D341Med (cell line): Measurements from ENCODE around the gene HERC6.
"Not testable (repeated sequence)": the region's sequence is repeated elsewhere in the genome, so short reads cannot be mapped to it uniquely, and the experiment has no call there.

Experiments
- DNase-seq: peaks from one replicate; pipeline ENCODE4 v3.0.0; 2012; ENCODE audit warnings: low spot score

Gene HERC6

DNA sequence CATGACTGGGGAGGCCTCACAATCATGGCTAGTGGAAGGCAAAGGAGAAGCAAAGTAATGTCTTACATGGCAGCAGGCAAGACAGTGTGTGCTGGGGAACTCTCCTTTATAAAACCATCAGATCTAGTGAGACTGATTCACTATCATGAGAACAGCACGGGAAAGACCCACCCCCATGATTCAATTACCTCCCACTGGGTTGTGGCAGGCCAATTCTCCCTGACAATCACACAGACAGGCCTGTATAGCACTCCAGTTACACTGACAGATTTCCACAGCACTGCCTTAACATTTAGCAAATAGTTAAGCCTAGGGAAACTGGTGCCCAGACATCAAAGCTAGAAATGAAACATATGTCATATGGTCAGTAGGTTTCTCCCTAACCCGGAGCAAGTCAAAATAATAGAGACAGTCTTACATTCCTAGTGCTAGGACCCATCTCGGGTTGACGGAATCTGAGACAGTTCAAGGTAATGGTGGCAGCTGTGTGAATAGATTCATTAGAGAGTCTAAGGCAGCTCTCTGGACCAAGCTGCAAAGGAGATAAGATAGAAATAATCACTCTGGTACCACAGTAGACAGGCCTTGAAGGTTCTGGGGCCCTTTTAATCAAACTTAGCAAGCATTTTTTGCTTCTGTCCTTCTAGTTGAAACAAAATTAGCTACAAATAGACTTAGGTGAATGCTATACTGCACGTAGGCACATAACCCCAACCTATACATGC is 68.9 kb downstream of the HERC6 start:
- no peak for DNase-seq

DNA sequence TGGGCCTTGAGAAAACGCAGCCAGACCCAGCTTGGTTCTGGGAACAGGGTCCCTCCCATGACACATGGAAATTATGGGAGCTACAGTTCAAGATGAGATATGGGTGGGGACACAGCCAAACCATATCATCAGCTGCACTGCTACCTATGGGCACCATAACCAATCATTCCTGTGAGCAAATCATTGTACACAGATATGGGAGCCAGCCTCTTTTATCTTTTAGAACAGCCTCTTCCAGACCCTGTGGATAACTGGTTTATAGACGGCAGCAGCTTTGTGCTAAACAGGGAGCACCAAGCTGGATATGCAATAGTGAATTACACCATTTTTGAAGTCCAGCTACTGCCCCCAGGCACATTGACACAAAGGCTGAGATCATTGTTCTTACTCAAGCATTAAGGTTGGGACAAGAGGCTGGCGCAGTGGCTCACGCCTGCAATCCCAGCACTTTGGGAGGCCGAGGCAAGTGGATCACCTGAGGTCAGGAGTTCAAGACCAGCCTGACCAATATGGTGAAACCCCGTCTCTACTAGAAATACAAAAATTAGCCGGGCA is 69.6 kb downstream of the HERC6 start:
- DNase-seq, result not testable (repeated sequence)

DNA sequence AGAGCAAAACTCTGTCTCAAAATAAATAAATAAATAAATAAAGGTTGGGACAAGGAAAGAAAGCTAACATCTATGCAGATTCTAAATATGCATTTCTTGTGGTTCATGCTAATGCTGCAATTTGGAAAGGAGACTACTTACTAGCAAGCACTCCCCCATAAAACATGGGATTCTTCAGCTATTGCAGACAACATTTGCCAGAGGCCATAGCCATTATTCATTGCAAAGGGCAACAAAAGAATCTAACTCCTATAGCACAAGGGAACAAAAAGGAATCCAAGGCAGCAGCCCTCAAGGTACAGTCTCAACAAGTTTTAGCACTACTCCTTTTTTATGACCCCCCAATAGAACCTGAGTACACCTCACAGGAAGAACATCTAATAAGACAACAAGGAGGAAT is 70.2 kb downstream of the HERC6 start:
- DNase-seq, result no peak

DNA sequence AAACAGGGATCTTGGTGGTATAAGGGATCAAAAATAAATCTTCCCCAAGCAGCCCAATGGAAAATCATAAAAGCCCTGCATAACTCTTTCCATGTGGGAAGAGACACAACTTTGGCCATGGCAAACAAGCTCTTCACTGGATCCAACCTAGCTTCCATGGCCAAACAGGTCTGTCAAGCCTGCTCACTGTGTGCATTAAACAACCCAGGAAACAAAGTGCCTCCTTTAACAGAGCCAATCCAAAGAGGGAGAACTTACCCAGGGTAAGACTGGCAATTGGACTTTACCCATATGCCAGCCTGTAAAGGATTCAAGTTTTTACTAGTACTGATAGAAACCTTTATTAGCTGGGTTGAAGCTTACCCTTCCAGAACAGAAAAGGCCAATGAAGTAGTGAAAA is 70.6 kb downstream of the HERC6 start:
- DNase-seq, result no peak

DNA sequence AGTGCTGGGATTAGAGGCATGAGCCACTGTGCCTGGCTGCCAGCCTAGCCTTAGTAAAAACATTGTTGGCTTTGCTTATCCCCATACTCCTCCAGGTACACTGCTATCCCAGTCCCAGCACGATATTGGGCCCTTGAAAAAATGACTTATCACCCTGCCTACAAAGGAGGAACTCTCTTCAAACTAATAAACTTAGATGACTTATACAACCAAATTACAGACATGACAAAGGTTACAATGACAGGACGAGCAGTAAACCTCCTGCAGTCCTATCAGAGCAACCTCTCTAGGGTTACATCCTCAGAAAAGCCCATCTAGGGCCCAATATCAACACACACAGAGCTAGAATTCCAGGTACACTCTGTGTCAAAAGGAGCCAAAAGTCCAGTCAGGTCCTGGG is 72.6 kb downstream of the HERC6 start:
- no peak for DNase-seq

DNA sequence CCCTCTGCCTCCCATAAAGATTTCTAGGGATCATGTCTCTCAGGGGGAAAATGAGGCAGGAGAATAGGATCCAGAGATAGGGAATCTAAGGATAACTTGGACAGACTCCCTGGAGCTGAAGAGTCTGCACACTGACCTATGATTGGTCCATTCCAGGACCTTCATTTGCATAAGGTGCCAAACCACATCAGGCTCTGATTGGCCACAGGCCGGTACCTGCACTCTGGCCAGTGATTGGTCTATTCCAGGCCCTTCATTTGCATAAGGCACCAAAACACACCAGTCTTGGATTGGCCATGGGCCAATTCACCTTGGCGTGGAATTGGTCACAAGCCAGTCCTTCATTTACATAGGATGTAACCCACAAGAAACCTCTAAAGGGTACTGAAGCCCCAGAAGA is 74.3 kb downstream of the HERC6 start:
- DNase-seq, result no peak

DNA sequence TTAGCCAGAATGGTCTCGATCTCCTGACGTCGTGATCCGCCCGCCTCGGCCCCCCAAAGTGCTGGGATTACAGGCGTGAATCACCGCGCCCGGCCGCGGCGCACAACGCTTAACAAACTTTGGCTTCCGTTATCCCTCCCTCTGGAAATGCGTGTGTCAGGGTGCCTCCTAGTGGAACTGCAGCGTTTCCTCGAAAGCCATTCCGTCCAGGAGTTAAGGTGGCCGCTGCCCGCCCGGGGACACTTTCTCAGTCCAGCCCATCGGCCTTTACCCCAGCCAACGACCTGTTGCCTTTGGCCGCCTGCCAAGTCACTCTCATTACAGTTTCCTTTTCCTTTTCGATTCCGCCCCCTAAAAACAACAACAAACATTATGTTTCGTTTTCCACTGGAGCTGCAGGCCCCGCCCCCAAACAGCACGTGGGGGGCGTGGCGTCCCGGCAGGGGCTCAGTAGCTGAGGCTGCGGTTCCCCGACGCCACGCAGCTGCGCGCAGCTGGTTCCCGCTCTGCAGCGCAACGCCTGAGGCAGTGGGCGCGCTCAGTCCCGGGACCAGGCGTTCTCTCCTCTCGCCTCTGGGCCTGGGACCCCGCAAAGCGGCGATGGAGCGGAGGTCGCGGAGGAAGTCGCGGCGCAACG is 78.1 kb downstream of the HERC6 start, which contains the start of gene HERC5:
Gene HERC5, plus strand, starts transcription at position 450 of the 637 bp plus-strand sequence. Its CDS starts 151 bp downstream, at position 601.
- DNase-seq, result peak; percentile 93

DNA sequence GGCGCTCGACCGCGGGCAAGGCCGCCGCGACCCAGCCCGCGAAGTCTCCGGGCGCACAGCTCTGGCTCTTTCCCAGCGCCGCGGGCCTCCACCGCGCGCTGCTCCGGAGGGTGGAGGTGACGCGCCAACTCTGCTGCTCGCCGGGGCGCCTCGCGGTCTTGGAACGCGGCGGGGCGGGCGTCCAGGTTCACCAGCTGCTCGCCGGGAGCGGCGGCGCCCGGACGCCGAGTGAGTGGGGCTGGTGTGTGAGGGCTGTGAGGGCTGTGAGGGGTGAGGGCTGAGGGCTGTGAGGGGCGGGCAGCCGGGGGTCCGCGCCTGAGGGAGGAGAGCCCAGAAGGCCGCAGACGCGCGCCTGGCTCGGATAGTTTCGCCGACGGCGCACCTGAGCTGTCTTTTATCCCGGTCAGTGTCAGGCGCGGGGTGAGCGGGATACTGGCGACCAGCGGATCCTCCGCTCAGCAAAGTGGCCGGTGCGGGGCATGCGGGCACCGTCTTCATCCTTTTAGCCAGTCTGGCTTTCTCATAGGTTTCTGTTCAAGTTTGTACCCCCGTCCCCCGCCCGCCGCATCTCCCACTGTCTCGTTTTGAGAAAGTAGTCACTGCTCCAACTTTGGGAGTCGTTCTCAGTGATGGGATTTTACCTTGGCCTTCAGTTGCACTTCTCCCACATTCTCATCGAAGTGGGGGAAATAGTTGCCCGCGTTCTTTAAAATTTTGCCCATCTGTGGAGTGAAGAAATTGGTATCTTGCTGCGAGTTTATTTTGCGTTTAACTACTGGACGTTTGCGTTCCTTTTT is 78.9 kb downstream of the HERC6 start:
- DNase-seq, result peak; percentile 81

DNA sequence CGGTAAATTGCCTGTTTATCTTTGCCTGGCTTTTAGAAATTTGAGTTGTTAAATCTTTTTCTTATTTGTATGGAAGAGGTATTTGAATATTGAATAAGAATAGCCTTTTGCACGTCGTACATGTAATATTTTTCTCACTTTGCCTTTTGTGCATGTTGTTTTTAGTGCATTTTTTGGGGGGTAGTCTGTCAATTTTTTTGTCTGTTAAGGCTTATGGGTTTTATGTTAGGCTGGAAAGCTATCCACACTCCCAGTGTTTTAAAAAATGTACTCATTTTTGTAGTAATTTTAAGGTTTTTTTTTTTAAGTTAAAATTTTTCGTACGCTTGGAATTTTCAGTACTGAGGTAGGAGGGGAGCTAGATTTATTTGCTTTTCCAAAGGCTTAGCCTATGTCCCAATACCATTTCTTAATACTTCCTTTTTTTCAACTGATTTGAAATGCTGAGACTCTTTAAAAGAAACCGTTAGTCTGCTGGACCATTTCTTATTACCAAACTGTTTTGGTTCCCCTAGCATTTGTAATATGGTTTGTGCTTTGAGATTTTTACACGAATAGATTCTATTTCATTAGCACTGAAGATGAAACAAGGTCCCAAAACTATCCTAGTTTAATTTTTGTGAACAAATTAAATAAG is 79.6 kb downstream of the HERC6 start:
- no peak for DNase-seq

DNA sequence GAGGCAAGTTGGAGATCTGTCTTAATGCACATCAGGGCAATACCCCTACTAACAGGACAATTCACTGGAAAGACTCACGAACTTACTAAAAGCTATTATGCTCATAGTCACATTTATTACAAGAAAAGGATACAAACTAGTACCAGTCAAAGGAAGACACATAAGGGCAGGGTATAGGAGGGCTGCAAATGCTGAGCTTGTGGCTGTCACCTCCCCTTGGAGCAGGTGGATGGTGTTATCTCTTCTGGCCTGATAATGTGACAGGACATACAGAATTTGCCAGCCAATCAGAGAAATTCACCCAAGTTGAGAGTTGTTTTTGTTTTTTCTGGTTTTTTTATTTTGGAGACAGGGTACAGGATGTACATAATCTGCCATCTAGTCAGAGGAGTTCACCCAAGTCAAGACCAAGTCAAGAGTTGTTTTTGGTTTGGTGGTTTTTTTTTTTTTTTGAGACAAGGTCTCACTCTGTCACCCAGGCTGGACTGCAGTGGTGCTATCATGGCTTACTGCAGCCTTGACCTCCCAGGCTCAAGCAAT is 87.1 kb downstream of the HERC6 start:
- DNase-seq, result no peak

DNA sequence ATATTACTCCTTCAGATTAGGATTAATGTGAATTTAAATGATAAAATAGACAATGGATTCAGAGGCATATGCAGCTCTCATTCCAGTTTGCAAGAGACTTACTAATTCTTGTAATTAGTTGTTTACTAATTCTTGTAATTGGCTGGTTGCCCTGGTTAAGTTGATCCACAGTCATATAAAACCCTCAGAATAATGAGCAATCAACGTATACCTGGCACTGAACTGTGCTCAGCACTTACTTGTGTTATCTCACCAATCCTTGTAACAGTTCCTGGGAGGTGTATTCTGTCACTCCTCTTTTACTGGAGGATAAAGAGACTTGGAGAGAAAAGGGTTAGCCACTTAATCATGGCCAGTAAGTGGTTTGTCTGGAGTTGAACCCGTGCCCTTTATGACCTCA is 88.7 kb downstream of the HERC6 start:
- no peak for DNase-seq

DNA sequence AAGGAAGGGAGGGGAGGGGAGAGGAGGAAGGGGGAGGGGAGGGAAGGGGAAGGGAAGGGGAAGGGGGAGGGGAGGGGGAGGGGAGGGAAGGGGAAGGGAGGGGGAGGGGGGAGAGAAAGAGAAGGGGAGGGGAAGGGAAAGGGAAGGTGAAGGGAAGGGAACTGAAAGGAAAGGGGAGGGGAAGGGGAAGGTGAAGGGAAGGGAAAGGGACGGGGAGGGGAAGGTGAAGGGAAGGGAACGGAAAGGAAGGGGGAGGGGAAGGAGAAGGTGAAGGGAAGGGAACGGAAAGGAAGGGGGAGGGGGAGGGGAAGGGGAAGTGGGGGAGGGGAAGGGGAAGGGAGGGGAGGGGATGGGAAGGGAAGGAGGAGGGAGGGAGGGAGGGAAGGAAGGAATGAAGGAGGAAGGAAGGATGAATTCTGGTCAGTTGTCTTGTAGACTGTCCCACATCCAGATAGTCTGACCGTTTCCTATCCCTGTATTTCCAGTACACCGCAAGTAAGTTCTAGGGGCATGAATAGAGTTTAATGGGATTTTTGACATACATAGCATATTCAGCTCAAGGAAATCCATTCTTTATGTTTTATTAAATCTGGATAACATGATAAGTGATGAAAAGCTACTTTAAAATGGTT is 98.7 kb downstream of the HERC6 start:
- no peak for DNase-seq

DNA sequence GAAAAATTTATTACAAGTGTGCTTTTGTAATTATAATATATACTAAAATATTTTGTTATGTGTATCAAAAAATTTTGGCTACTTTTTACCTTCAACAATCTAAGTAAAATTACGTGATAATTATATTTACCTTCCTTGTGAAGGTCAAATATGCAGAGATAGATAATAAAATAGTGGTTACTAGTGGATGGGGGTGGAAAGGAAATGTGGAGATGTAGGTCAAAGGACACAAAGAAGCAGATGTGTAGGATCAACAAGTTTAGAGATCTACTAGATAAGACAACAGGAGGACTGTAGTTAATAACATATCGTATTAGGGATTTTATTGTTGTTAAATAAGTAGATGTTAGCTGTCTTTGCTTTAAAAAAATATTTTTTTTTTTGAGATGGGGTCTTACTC is 99.6 kb downstream of the HERC6 start:
- DNase-seq, result no peak

DNA sequence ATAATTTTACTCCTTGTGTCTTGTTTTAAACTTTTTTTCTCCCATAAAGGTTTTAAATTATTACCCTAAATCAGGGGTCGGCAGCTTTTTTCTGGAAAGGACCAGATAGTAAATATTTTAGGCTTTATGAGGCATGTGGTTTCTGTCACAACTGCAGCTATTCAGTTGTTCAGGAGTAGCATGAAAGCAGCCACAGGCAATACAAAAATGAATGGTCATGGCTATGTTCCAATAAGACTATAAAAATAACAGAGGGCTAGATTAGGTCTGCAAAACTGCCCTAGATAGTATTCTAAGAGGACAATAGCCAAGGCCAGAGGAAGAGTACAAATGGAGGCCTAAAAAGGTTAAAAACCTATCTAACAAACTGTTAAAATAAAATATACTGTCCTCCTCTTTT is 102.9 kb downstream of the HERC6 start:
- no peak for DNase-seq

DNA sequence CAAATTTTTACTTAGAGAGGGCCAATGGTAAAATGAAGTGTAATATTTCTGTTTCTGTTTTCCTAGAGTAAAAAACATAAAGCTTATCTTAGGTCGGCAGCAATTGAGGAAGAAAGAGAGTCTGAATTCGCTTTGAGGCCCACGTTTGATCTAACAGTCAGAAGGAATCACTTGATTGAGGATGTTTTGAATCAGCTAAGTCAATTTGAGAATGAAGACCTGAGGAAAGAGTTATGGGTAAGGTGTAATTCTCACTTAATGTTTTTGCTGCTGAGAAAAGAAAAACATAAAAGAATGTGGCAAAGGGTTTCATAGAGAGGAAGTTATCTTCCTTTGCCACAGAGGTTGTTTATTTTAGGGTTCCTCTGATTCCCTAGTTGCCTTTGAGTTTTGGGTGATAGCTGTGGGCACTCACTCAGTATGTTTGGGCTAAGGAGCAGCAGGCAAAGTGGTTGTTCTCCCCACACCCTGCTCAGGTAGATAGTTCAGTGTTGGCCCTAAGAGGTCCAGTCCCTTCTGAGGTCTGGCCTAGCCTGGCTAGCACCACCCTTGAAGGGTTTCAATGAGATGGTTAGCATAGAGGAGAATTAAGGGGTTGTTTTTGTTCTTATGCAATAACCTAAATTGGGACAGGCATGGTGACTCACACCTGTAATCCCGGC is 110.6 kb downstream of the HERC6 start:
- DNase-seq, result no peak
